GM23338 (cell line): Measurements from ENCODE around the gene USP3. TPM values are rescaled to one million over a fixed set of nuclear protein-coding genes. Genes with fewer than 3 reads are reported as not detected.

Experiments used
- ATAC-seq: fragments of 200-7000 bp; cut with Tn5 transposase; 3 replicates; pipeline ENCODE4 v1.9.1; 2020
- DNase-seq: peaks from one replicate; pipeline ENCODE4 v3.0.0-alpha.2; 2015; ENCODE audit warnings: low spot score
- H2AFZ ChIP-seq: fragments of 200-600 bp; sonication (generic); 2 replicates; pipeline ENCODE4 v1.8.0; 2016; ENCODE audit warnings: antibody characterized with exemption, mild to moderate bottlenecking, moderate library complexity
- H3F3A ChIP-seq: fragments of 200-600 bp; sonication (generic); replicated peaks from 2 replicates; pipeline ENCODE4 v1.8.0; 2017; ENCODE audit warnings: antibody characterized with exemption, mixed run types, low read depth
- H3K27ac ChIP-seq: fragments of 200-600 bp; sonication (generic); 2 replicates; pipeline ENCODE4 v1.6.1; 2016; ENCODE audit warnings: low read depth
- H3K27me3 ChIP-seq: fragments of 200-600 bp; sonication (generic); 2 replicates; pipeline ENCODE4 v1.8.0; 2016; ENCODE audit warnings: mild to moderate bottlenecking, mixed run types, moderate library complexity; ENCODE audit not compliant: insufficient read depth
- H3K36me3 ChIP-seq: fragments of 200-600 bp; sonication (generic); 2 replicates; pipeline ENCODE4 v1.8.0; 2016; ENCODE audit warnings: mild to moderate bottlenecking; ENCODE audit not compliant: insufficient read depth
- H3K4me1 ChIP-seq: fragments of 200-600 bp; sonication (generic); 2 replicates; pipeline ENCODE4 v1.8.0; 2016; ENCODE audit warnings: mild to moderate bottlenecking, moderate library complexity; ENCODE audit not compliant: insufficient read depth
- H3K4me2 ChIP-seq: fragments of 200-600 bp; sonication (generic); 2 replicates; pipeline ENCODE4 v1.7.1; 2017; ENCODE audit warnings: mixed run types
- H3K4me3 ChIP-seq: fragments of 200-600 bp; sonication (generic); 2 replicates; pipeline ENCODE4 v1.6.1; 2016; ENCODE audit warnings: mixed run types
- H3K79me2 ChIP-seq: fragments of 200-600 bp; sonication (generic); replicated peaks from 2 replicates; pipeline ENCODE4 v1.8.0; 2017; ENCODE audit warnings: mild to moderate bottlenecking; ENCODE audit not compliant: insufficient read depth
- H3K9me2 ChIP-seq: fragments of 200-600 bp; sonication (generic); 2 replicates; pipeline ENCODE4 v1.8.0; 2017; ENCODE audit not compliant: insufficient read depth
- H4K20me1 ChIP-seq: fragments of 200-600 bp; sonication (generic); replicated peaks from 2 replicates; pipeline ENCODE4 v1.8.0; 2017; ENCODE audit warnings: mild to moderate bottlenecking; ENCODE audit not compliant: insufficient read depth
- H3K27ac Mint-ChIP-seq: 2 replicates; pipeline ENCODE4 v1.8.0; 2020; ENCODE audit warnings: inconsistent platforms, mild to moderate bottlenecking, moderate library complexity, mixed read lengths
- H3K27me3 Mint-ChIP-seq: 3 replicates; pipeline ENCODE4 v1.8.0; 2022; ENCODE audit warnings: low read depth, mild to moderate bottlenecking, moderate library complexity, mixed read lengths, inconsistent platforms; ENCODE audit not compliant: insufficient read depth, poor library complexity
- H3K36me3 Mint-ChIP-seq: 3 replicates; pipeline ENCODE4 v1.8.0; 2021; ENCODE audit warnings: low read depth, mild to moderate bottlenecking, inconsistent platforms, moderate library complexity, mixed read lengths
- H3K4me1 Mint-ChIP-seq: 3 replicates; pipeline ENCODE4 v1.8.0; 2020; ENCODE audit warnings: mild to moderate bottlenecking, inconsistent platforms, mixed read lengths
- H3K4me3 Mint-ChIP-seq: 3 replicates; pipeline ENCODE4 v1.8.0; 2021; ENCODE audit warnings: moderate library complexity, mild to moderate bottlenecking, inconsistent platforms, mixed read lengths
- H3K9me3 Mint-ChIP-seq: 3 replicates; pipeline ENCODE4 v1.8.0; 2020; ENCODE audit warnings: moderate library complexity, mild to moderate bottlenecking, inconsistent platforms, mixed read lengths
- EZH2 ChIP-seq: fragments of 200-600 bp; sonication (generic); IDR thresholded peaks from one replicate; pipeline ENCODE4 v1.8.0; 2017; ENCODE audit warnings: antibody characterized with exemption, mild to moderate bottlenecking, low read depth; ENCODE audit not compliant: unreplicated experiment
- ZNF114 ChIP-seq: fragments of 250-450 bp; sonication (Bioruptor Pico); IDR thresholded peaks from 2 replicates; pipeline ENCODE4 v1.5.0; 2020; ENCODE audit warnings: mild to moderate bottlenecking, moderate library complexity
- polyA plus RNA-seq: library from polyadenylated mRNA; unstranded; fragments of >200 nt; fragmentation: Nextera tagmentation; extraction: Ambion mirVana; gene quantifications from 2 replicates; pipeline ENCODE4 v1.2.1, GENCODE V29; 2016
- total RNA-seq: library from RNA; depleted of rRNA; stranded (reverse); fragments of >200 nt; shearing (Covaris generic); gene quantifications from 2 replicates; pipeline ENCODE4 v1.2.3, GENCODE V29; 2014
- TF ChIP-seq, protein P1 (sequence below): fragments of 250-450 bp; sonication (Bioruptor Pico); IDR thresholded peaks from 2 replicates; pipeline ENCODE4 v1.5.0; 2020; ENCODE audit warnings: mild to moderate bottlenecking, moderate library complexity
- TF ChIP-seq, protein P2 (sequence below), 2 experiments: fragments of 200-600 bp in 1 of 2; sonication (generic) in 1 of 2; conservative IDR thresholded peaks; 2 replicates each; pipeline versions ENCODE4 v1.5.1 to v1.6.1; 2016 to 2017; ENCODE audit warnings: antibody characterized with exemption in 2 of 2, low read depth in 2 of 2, mild to moderate bottlenecking in 2 of 2, moderate library complexity in 1 of 2

The USP3 gene
- total and polyA plus RNA-seq, 2 experiments from 2014 or later, result 9.7 to 9.9 TPM

DNA sequence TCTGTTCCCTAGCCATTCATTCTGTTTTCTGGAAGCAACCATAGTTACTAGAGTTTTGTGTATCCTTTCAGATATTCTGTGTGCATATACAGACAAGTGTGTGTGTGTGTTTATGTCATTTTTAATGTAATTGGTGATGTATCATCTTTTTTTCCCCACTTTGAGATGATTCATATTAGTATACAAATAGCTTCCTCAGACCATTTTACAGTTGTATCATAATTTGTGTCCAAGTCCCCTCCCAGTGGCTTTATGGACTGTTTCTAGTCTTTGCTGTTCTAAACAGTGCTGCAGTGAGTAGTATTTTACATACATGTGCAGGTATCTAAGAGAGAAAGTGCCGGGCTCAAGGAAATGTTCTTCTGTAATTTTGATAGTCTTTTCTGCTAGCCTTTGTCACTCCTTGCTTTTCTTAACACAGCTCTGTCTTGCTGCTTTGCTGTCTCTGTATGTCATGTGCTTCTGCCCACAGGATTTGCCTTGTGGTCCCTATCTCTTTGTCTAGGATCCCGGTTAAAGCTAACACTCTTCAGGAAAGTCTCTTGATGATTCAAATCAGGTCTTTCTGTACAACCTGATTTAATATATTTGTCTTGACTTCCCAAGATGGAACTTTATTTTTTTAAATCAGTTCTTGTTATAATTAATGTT, 61.3 kb downstream of the USP3 start (continued):
- TF ChIP-seq, protein P1, sequence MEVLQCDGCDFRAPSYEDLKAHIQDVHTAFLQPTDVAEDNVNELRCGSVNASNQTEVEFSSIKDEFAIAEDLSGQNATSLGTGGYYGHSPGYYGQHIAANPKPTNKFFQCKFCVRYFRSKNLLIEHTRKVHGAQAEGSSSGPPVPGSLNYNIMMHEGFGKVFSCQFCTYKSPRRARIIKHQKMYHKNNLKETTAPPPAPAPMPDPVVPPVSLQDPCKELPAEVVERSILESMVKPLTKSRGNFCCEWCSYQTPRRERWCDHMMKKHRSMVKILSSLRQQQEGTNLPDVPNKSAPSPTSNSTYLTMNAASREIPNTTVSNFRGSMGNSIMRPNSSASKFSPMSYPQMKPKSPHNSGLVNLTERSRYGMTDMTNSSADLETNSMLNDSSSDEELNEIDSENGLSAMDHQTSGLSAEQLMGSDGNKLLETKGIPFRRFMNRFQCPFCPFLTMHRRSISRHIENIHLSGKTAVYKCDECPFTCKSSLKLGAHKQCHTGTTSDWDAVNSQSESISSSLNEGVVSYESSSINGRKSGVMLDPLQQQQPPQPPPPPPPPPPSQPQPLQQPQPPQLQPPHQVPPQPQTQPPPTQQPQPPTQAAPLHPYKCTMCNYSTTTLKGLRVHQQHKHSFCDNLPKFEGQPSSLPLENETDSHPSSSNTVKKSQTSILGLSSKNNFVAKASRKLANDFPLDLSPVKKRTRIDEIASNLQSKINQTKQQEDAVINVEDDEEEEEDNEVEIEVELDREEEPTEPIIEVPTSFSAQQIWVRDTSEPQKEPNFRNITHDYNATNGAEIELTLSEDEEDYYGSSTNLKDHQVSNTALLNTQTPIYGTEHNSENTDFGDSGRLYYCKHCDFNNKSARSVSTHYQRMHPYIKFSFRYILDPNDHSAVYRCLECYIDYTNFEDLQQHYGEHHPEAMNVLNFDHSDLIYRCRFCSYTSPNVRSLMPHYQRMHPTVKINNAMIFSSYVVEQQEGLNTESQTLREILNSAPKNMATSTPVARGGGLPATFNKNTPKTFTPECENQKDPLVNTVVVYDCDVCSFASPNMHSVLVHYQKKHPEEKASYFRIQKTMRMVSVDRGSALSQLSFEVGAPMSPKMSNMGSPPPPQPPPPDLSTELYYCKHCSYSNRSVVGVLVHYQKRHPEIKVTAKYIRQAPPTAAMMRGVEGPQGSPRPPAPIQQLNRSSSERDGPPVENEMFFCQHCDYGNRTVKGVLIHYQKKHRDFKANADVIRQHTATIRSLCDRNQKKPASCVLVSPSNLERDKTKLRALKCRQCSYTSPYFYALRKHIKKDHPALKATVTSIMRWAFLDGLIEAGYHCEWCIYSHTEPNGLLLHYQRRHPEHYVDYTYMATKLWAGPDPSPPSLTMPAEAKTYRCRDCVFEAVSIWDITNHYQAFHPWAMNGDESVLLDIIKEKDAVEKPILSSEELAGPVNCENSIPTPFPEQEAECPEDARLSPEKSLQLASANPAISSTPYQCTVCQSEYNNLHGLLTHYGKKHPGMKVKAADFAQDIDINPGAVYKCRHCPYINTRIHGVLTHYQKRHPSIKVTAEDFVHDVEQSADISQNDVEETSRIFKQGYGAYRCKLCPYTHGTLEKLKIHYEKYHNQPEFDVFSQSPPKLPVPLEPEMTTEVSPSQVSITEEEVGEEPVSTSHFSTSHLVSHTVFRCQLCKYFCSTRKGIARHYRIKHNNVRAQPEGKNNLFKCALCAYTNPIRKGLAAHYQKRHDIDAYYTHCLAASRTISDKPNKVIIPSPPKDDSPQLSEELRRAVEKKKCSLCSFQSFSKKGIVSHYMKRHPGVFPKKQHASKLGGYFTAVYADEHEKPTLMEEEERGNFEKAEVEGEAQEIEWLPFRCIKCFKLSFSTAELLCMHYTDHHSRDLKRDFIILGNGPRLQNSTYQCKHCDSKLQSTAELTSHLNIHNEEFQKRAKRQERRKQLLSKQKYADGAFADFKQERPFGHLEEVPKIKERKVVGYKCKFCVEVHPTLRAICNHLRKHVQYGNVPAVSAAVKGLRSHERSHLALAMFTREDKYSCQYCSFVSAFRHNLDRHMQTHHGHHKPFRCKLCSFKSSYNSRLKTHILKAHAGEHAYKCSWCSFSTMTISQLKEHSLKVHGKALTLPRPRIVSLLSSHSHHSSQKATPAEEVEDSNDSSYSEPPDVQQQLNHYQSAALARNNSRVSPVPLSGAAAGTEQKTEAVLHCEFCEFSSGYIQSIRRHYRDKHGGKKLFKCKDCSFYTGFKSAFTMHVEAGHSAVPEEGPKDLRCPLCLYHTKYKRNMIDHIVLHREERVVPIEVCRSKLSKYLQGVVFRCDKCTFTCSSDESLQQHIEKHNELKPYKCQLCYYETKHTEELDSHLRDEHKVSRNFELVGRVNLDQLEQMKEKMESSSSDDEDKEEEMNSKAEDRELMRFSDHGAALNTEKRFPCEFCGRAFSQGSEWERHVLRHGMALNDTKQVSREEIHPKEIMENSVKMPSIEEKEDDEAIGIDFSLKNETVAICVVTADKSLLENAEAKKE (CRISPR knock-in tag), result no peak
- TF ChIP-seq, protein P2, sequence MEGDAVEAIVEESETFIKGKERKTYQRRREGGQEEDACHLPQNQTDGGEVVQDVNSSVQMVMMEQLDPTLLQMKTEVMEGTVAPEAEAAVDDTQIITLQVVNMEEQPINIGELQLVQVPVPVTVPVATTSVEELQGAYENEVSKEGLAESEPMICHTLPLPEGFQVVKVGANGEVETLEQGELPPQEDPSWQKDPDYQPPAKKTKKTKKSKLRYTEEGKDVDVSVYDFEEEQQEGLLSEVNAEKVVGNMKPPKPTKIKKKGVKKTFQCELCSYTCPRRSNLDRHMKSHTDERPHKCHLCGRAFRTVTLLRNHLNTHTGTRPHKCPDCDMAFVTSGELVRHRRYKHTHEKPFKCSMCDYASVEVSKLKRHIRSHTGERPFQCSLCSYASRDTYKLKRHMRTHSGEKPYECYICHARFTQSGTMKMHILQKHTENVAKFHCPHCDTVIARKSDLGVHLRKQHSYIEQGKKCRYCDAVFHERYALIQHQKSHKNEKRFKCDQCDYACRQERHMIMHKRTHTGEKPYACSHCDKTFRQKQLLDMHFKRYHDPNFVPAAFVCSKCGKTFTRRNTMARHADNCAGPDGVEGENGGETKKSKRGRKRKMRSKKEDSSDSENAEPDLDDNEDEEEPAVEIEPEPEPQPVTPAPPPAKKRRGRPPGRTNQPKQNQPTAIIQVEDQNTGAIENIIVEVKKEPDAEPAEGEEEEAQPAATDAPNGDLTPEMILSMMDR (conservative IDR thresholded peaks at IDR 0.05; ENCODE audit: low read depth in 2 of 2), result no peak
- TF ChIP-seq ZNF114 (CRISPR knock-in tag), result no peak

DNA sequence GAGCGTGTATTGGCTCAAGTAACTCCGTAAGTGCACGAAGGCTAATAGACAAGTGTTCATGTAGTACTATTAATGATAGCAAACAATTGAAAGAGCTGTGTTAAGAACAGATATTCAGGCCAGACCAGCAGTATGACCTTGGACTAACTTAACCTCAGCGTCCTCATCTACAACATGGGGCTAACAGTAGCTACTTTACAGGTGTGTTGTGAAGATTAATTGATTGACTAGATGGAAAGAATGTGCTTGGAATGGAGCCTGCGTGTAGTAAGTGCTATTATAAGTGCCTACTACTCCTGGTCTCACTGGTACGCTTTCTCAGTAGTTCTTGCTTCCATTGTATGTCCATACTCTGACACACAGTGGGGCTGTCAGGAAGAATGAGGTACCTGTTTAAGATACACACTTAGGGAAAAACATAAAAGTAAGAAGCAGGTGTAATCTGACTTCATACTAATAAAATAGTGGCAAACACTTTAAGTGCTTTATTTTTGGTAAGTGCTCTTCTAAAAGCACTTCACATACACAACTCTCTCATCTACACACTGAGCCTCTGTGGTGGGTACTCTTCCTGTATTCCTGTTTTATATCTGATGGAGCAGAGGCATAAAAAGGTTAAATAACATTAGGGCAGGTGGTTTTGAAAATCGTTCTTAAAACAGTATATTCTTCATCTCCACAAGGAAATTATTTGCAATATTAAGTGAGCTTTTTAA, 68.5 kb downstream of the USP3 start:
- Mint-ChIP-seq H3K4me1 (no peaks in the 10 kb centered on the region), H3K9me3 (no peaks in the 10 kb centered on the region), H3K27ac (no peak overlapping the region), H3K36me3 (no peaks in the 10 kb centered on the region), H3K27me3 (no peaks in the 10 kb centered on the region), H3K4me3 (no peak overlapping the region)
- Histone ChIP-seq H3F3A (no peaks in the 10 kb centered on the region), H3K4me3 (no peak overlapping the region), H3K9me2 (no peaks in the 10 kb centered on the region), H3K27me3 (no peaks in the 10 kb centered on the region), H3K79me2 (no peaks in the 10 kb centered on the region), H3K36me3 (no peaks in the 10 kb centered on the region), H3K4me1 (no peaks in the 10 kb centered on the region), H3K4me2 (no peak overlapping the region), H3K27ac (no peak overlapping the region), H4K20me1 (0 out of 2 replicates have a peak, but pooled peaks cover 3% of the 10 kb centered on the region), H2AFZ (no peak overlapping the region)
- DNase-seq (no peak), ATAC-seq (no peak)
- TF ChIP-seq, protein P2 (conservative IDR thresholded peaks at IDR 0.05; ENCODE audit: low read depth in 2 of 2), result no peak
- TF ChIP-seq EZH2, result no peak
